ENCODE measurements around the gene GLRB. TPM values are rescaled to one million over a fixed set of nuclear protein-coding genes. Genes with fewer than 3 reads are reported as not detected.

Gene GLRB
- total RNA-seq, 4 donors from 2014 or later = 0.55 to 2.1 (median 1.4) TPM

DNA sequence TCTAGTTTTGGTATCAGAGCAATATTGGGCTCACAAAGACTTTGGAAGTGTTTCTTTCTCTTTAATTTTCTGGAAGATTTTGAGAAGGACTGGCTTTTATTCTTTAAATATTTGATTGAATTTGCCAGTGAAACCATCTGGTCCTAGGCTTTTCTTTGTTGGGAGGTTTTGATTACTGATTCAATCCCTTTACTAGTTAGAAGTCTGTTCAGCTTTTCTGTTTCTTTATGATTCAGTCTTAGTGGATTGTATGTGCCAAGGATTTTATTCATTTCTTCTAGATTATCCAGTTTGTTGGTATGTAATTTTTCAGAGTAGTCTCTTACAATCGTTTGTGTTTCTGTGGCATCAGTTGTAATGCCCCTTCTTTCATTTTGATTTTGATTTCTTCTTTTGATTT, 28.6 kb downstream of the GLRB start:
- no peaks in the 10 kb centered on the region for H3K4me1 ChIP-seq
- no peak overlapping the region for H3K27ac ChIP-seq
- H3K9me3 ChIP-seq = no peaks in the 10 kb centered on the region
- DNase-seq (no peak), ATAC-seq (no peak)
- in situ Hi-C loops (cut with MboI; ENCODE audit: low sequenced_read_pairs in 4 of 4) = no loop called here
- H3K36me3 ChIP-seq = no peaks in the 10 kb centered on the region
- no peaks in the 10 kb centered on the region for H3K27me3 ChIP-seq
- TF ChIP-seq POLR2A (IDR thresholded peaks at IDR 0.05) (no peak), CTCF (IDR thresholded peaks at IDR 0.05 in 4 of 5, conservative IDR thresholded peaks at IDR 0.05 in 1 of 5) (no peak)
- intact Hi-C loops (cut with DNase I; ENCODE audit: low total_unique reads) = no loop called here
- no peak overlapping the region for H3K4me3 ChIP-seq

- Histone ChIP-seq H3K36me3 (no peaks in the 10 kb centered on the region), H3K27me3 (no peaks in the 10 kb centered on the region), H3K9me3 (no peaks in the 10 kb centered on the region), H3K27ac (no peak overlapping the region), H3K4me3 (no peak overlapping the region), H3K4me1 (no peaks in the 10 kb centered on the region)
- DNase-seq = no peak
- no peak for ATAC-seq
- in situ Hi-C loops (cut with MboI; ENCODE audit: low sequenced_read_pairs in 4 of 4) (no loop called here), intact Hi-C loops (cut with DNase I; ENCODE audit: low total_unique reads) (no loop called here)
- TF ChIP-seq POLR2A (IDR thresholded peaks at IDR 0.05) (no peak), CTCF (IDR thresholded peaks at IDR 0.05 in 4 of 5, conservative IDR thresholded peaks at IDR 0.05 in 1 of 5) (no peak)
These were observed 38.7 kb downstream of the GLRB start for GRCh38 chr4:157114671-157115070.

DNA sequence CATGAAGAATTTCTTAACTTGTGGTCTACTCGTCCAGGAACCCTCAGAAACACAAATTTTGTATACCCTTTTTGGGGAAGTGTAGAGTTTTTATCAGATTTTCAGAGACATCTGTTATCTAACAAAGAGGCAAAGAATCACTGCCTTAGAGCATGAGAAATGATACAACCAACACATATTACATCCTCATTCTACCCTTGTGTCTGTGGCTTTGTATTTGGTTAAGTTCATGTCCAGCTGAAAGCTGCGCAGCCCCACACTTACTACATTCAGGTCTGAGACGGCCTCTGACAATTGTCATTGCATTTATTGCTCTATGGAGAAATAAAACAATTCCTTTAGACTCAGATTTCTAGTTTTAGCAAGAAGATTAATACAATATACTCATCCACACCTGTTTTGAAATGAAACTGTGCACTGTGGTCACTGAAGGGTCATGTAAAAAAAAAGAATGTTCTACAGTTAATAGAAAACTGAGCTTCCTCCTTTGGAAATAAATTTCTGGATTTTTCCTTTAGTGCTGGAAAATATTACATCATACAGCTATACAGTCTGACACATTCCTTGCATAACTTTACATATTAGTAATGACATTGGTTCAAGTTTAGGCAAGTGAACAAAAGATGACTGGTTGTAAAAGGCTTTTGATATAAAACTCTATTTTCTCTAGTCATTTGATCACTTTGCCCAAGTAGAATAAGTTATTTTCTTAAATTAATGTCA, 39.8 kb downstream of the GLRB start:
- ATAC-seq (no peak), DNase-seq (no peak)
- H3K36me3 ChIP-seq = no peaks in the 10 kb centered on the region
- TF ChIP-seq CTCF (IDR thresholded peaks at IDR 0.05 in 4 of 5, conservative IDR thresholded peaks at IDR 0.05 in 1 of 5) (no peak), POLR2A (IDR thresholded peaks at IDR 0.05) (no peak)
- no peaks in the 10 kb centered on the region for H3K9me3 ChIP-seq
- intact Hi-C loops (cut with DNase I; ENCODE audit: low total_unique reads) (no loop called here), in situ Hi-C loops (cut with MboI; ENCODE audit: low sequenced_read_pairs in 4 of 4) (no loop called here)
- H3K4me1 ChIP-seq = no peaks in the 10 kb centered on the region
- H3K27ac ChIP-seq = no peak overlapping the region
- no peak overlapping the region for H3K4me3 ChIP-seq
- H3K27me3 ChIP-seq = no peaks in the 10 kb centered on the region

DNA sequence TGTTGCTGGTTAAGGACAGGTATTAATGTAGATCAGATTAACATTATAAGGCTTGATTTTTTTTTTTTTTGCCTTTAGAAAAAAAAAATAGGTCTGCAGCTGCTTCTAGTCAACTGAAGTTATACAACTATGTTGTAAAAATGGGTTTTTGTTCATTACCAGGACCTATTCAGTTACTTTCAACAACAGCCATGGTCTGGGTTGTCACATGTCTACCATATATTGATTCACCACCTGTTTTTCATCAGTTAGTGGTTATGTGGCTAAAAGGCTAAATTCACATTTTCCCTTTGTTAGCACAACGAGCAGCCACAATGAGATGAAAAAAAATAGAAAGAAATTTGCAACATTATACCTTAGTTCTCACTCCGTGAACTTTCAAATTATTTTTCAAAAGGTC, 45.5 kb downstream of the GLRB start:
- no peak overlapping the region for H3K27ac ChIP-seq
- H3K4me1 ChIP-seq = no peaks in the 10 kb centered on the region
- no peak for TF ChIP-seq POLR2A (IDR thresholded peaks at IDR 0.05)
- no peak for TF ChIP-seq CTCF (IDR thresholded peaks at IDR 0.05 in 4 of 5, conservative IDR thresholded peaks at IDR 0.05 in 1 of 5)
- no peaks in the 10 kb centered on the region for H3K27me3 ChIP-seq
- H3K4me3 ChIP-seq = no peak overlapping the region
- in situ Hi-C loops (cut with MboI; ENCODE audit: low sequenced_read_pairs in 4 of 4) = no loop called here
- no peaks in the 10 kb centered on the region for H3K9me3 ChIP-seq
- intact Hi-C loops (cut with DNase I; ENCODE audit: low total_unique reads) = no loop called here
- no peak for ATAC-seq
- H3K36me3 ChIP-seq = no peaks in the 10 kb centered on the region
- no peak for DNase-seq

- intact Hi-C loops (cut with DNase I; ENCODE audit: low total_unique reads) (no loop called here), in situ Hi-C loops (cut with MboI; ENCODE audit: low sequenced_read_pairs in 4 of 4) (no loop called here)
- H3K9me3 ChIP-seq = no peaks in the 10 kb centered on the region
- H3K36me3 ChIP-seq = no peaks in the 10 kb centered on the region
- no peak overlapping the region for H3K27ac ChIP-seq
- DNase-seq = no peak
- no peak for ATAC-seq
- no peaks in the 10 kb centered on the region for H3K4me1 ChIP-seq
- no peaks in the 10 kb centered on the region for H3K27me3 ChIP-seq
- no peak overlapping the region for H3K4me3 ChIP-seq
- TF ChIP-seq CTCF (IDR thresholded peaks at IDR 0.05 in 4 of 5, conservative IDR thresholded peaks at IDR 0.05 in 1 of 5) = no peak
- no peak for TF ChIP-seq POLR2A (IDR thresholded peaks at IDR 0.05)
These were observed 51.6 kb downstream of the GLRB start for GRCh38 chr4:157127571-157127970.
